HL-60/S4 treated with retinoic acid at 250 ng/mL for 4 days and 3 days (cell line): Measurements from ENCODE around the gene SYCP3.
"Not testable (repeated sequence)": the region's sequence is repeated elsewhere in the genome, so short reads cannot be mapped to it uniquely, and the experiment has no call there.

ENCODE experiments used
- in situ Hi-C: fragments of 300-500 bp; cut with MboI; formaldehyde crosslinking; loops from 2 replicates; pipeline ENCODE4 v1.7.0; 2022; ENCODE audit warnings: low sequenced_read_pairs

The SYCP3 gene

GRCh38 chr12:101761350-101761749 lies 22.1 kb upstream of the SYCP3 start:
- in situ Hi-C loops: no loop called here

GRCh38 chr12:101759396-101760047 lies 20.3 kb upstream of the SYCP3 start:
- in situ Hi-C loops: no loop called here

- in situ Hi-C loops: no loop called here
Observed at GRCh38 chr12:101750152-101750551, 10.9 kb upstream of the SYCP3 start.

- in situ Hi-C loops: no loop called here
Observed at GRCh38 chr12:101749657-101750056, 10.4 kb upstream of the SYCP3 start.

GRCh38 chr12:101748907-101749306 lies 9.6 kb upstream of the SYCP3 start:
- in situ Hi-C loops: no loop called here

- in situ Hi-C loops: no loop called here
Observed at GRCh38 chr12:101747697-101748096, 8.4 kb upstream of the SYCP3 start.

- in situ Hi-C loops: no loop called here
Observed at GRCh38 chr12:101746661-101747060, 7.4 kb upstream of the SYCP3 start.

GRCh38 chr12:101746196-101746595 lies 6.9 kb upstream of the SYCP3 start:
- in situ Hi-C loops: no loop called here

- in situ Hi-C loops: no loop called here
Observed at GRCh38 chr12:101745481-101745880, 6.2 kb upstream of the SYCP3 start.

GRCh38 chr12:101743724-101744472 lies 4.6 kb upstream of the SYCP3 start:
- in situ Hi-C loops: no loop called here

- in situ Hi-C loops: no loop called here
Observed at GRCh38 chr12:101743242-101743641, 4.0 kb upstream of the SYCP3 start.

GRCh38 chr12:101740980-101741379 lies 1.7 kb upstream of the SYCP3 start:
- in situ Hi-C loops: no loop called here

GRCh38 chr12:101740566-101740965 lies 1.3 kb upstream of the SYCP3 start:
- in situ Hi-C loops: no loop called here

- in situ Hi-C loops: no loop called here
Observed at GRCh38 chr12:101737476-101737875, 1.8 kb downstream of the SYCP3 start.

- in situ Hi-C loops: not testable (repeated sequence)
Observed at GRCh38 chr12:101734482-101734881, 4.8 kb downstream of the SYCP3 start.

GRCh38 chr12:101733166-101733565 lies 6.1 kb downstream of the SYCP3 start:
- in situ Hi-C loops: no loop called here

- in situ Hi-C loops: no loop called here
Observed at GRCh38 chr12:101732318-101732717, 6.9 kb downstream of the SYCP3 start.

GRCh38 chr12:101729842-101730241 lies 9.4 kb downstream of the SYCP3 start:
- in situ Hi-C loops: no loop called here

GRCh38 chr12:101727098-101727497 lies 12.2 kb downstream of the SYCP3 start:
- in situ Hi-C loops: no loop called here

- in situ Hi-C loops: no loop called here
Observed at GRCh38 chr12:101722392-101722791, 16.9 kb downstream of the SYCP3 start.

GRCh38 chr12:101720118-101720517 lies 19.1 kb downstream of the SYCP3 start:
- in situ Hi-C loops: no loop called here

GRCh38 chr12:101719566-101719965 lies 19.7 kb downstream of the SYCP3 start:
- in situ Hi-C loops: no loop called here
